Neural progenitor cell (in vitro differentiated cells): Measurements from ENCODE around the gene TBXAS1. TPM values are rescaled to one million over a fixed set of nuclear protein-coding genes. Genes with fewer than 3 reads are reported as not detected.

Source experiments
- DNase-seq: peaks from one replicate; pipeline ENCODE4 v3.0.0-alpha.2; 2016; ENCODE audit warnings: low spot score
- H2AFZ ChIP-seq: fragments of 200-600 bp; sonication (generic); replicated peaks from 2 replicates; pipeline ENCODE4 v1.6.1; 2016; ENCODE audit warnings: antibody characterized with exemption
- H3F3A ChIP-seq: fragments of 200-600 bp; sonication (generic); 2 replicates; pipeline ENCODE4 v1.6.1; 2016; ENCODE audit warnings: antibody characterized with exemption, low read depth
- H3K27ac ChIP-seq: fragments of 200-600 bp; sonication (generic); 2 replicates; pipeline ENCODE4 v1.5.1; 2016; ENCODE audit warnings: mild to moderate bottlenecking
- H3K27me3 ChIP-seq: fragments of 200-600 bp; sonication (generic); 2 replicates; pipeline ENCODE4 v1.6.1; 2016; ENCODE audit warnings: mild to moderate bottlenecking, moderate library complexity
- H3K36me3 ChIP-seq: fragments of 200-600 bp; sonication (generic); 2 replicates; pipeline ENCODE4 v1.5.1; 2016
- H3K4me1 ChIP-seq: fragments of 200-600 bp; sonication (generic); 2 replicates; pipeline ENCODE4 v1.6.1; 2016; ENCODE audit warnings: mixed run types
- H3K4me2 ChIP-seq: fragments of 200-600 bp; sonication (generic); 2 replicates; pipeline ENCODE4 v1.6.1; 2016
- H3K4me3 ChIP-seq: fragments of 200-600 bp; sonication (generic); 2 replicates; pipeline ENCODE4 v1.5.1; 2016
- H3K79me2 ChIP-seq: fragments of 200-600 bp; sonication (generic); 2 replicates; pipeline ENCODE4 v1.6.1; 2016; ENCODE audit warnings: low read depth
- H3K9ac ChIP-seq: fragments of 200-600 bp; sonication (generic); 2 replicates; pipeline ENCODE4 v1.6.1; 2016
- H3K9me3 ChIP-seq: fragments of 200-600 bp; sonication (generic); 2 replicates; pipeline ENCODE4 v1.5.1; 2016; ENCODE audit warnings: low read depth
- H4K20me1 ChIP-seq: fragments of 200-600 bp; sonication (generic); 2 replicates; pipeline ENCODE4 v1.6.1; 2016; ENCODE audit warnings: low read depth
- H3K27ac Mint-ChIP-seq: 3 replicates; pipeline ENCODE4 v1.8.0; 2021; ENCODE audit warnings: mixed read lengths
- H3K27me3 Mint-ChIP-seq: 2 replicates; pipeline ENCODE4 v1.8.0; 2022; ENCODE audit warnings: low read depth, mild to moderate bottlenecking, inconsistent platforms, moderate library complexity, mixed read lengths; ENCODE audit not compliant: insufficient read depth
- H3K36me3 Mint-ChIP-seq: 3 replicates; pipeline ENCODE4 v1.8.0; 2021; ENCODE audit warnings: mixed read lengths
- H3K4me1 Mint-ChIP-seq: 3 replicates; pipeline ENCODE4 v1.8.0; 2021; ENCODE audit warnings: mixed read lengths
- H3K4me3 Mint-ChIP-seq: 3 replicates; pipeline ENCODE4 v1.8.0; 2021; ENCODE audit warnings: mild to moderate bottlenecking, moderate library complexity, mixed read lengths
- H3K9me3 Mint-ChIP-seq: 3 replicates; pipeline ENCODE4 v1.8.0; 2020; ENCODE audit warnings: mixed read lengths
- CTCF ChIP-seq: fragments of 200-600 bp; sonication (generic); IDR thresholded peaks from 2 replicates; pipeline ENCODE4 v1.5.1; 2017; ENCODE audit warnings: antibody characterized with exemption, mild to moderate bottlenecking
- EZH2 ChIP-seq: fragments of 200-600 bp; sonication (generic); IDR thresholded peaks from 2 replicates; pipeline ENCODE4 v1.6.1; 2017; ENCODE audit warnings: antibody characterized with exemption, mild to moderate bottlenecking, moderate library complexity
- EZH2phosphoT487 ChIP-seq: fragments of 200-600 bp; sonication (generic); IDR thresholded peaks from 2 replicates; pipeline ENCODE4 v1.6.1; 2017; ENCODE audit warnings: antibody characterized with exemption
- total RNA-seq: library from RNA; depleted of rRNA; stranded (reverse); fragments of >200 nt; gene quantifications from 2 replicates; pipeline ENCODE4 v1.2.3, GENCODE V29; 2015; ENCODE audit warnings: low replicate concordance

TBXAS1 gene
- total RNA-seq, 1 donor from 2014 or later: not detected

GRCh38 chr7:139991269-139991666 is 162.2 kb downstream of the TBXAS1 start:
- H3K27ac Mint-ChIP-seq: no peak overlapping the region
- no peak for TF ChIP-seq EZH2
- Histone ChIP-seq H3K79me2 (no peaks in the 10 kb centered on the region), H3K36me3 (no peaks in the 10 kb centered on the region), H3K27ac (no peak overlapping the region), H3K27me3 (no peaks in the 10 kb centered on the region), H3K4me2 (no peak overlapping the region), H3K4me1 (peaks cover 13% of the 10 kb centered on the region), H3K4me3 (no peak overlapping the region), H4K20me1 (no peaks in the 10 kb centered on the region), H2AFZ (no peak overlapping the region), H3K9me3 (no peaks in the 10 kb centered on the region), H3K9ac (no peak overlapping the region), H3F3A (no peaks in the 10 kb centered on the region)
- DNase-seq: no peak
- H3K9me3 Mint-ChIP-seq: no peaks in the 10 kb centered on the region
- peaks cover 7% of the 10 kb centered on the region for H3K27me3 Mint-ChIP-seq
- peaks cover 28% of the 10 kb centered on the region for H3K4me1 Mint-ChIP-seq
- H3K36me3 Mint-ChIP-seq: no peaks in the 10 kb centered on the region
- H3K4me3 Mint-ChIP-seq: no peak overlapping the region

- no peak for TF ChIP-seq EZH2
- no peak for TF ChIP-seq CTCF
- no peak for TF ChIP-seq EZH2phosphoT487
- no peaks in the 10 kb centered on the region for H3K9me3 ChIP-seq
- no peak overlapping the region for H3K27ac Mint-ChIP-seq
Measured at GRCh38 chr7:139991911-139992310, 162.8 kb downstream of the TBXAS1 start.

GRCh38 chr7:139992353-139993044 is 163.4 kb downstream of the TBXAS1 start:
- H3K27ac ChIP-seq: no peak overlapping the region

More at GRCh38 chr7:139991911-139992310, 162.8 kb downstream of the TBXAS1 start:
- Histone ChIP-seq H3F3A (no peaks in the 10 kb centered on the region), H3K79me2 (no peaks in the 10 kb centered on the region), H3K27me3 (no peaks in the 10 kb centered on the region), H3K4me1 (peaks cover 16% of the 10 kb centered on the region), H4K20me1 (no peaks in the 10 kb centered on the region), H3K9ac (no peak overlapping the region), H3K4me3 (no peak overlapping the region), H3K27ac (no peak overlapping the region), H3K4me2 (no peak overlapping the region), H3K36me3 (no peaks in the 10 kb centered on the region), H2AFZ (no peak overlapping the region)
- Mint-ChIP-seq H3K9me3 (no peaks in the 10 kb centered on the region), H3K36me3 (no peaks in the 10 kb centered on the region), H3K4me1 (peaks cover 33% of the 10 kb centered on the region), H3K4me3 (no peak overlapping the region), H3K27me3 (peaks cover 9% of the 10 kb centered on the region)
- DNase-seq: no peak

More at GRCh38 chr7:139992353-139993044, 163.4 kb downstream of the TBXAS1 start:
- Mint-ChIP-seq H3K27ac (no peak overlapping the region), H3K27me3 (peaks cover 9% of the 10 kb centered on the region), H3K4me3 (no peak overlapping the region), H3K4me1 (peaks cover 34% of the 10 kb centered on the region), H3K9me3 (no peaks in the 10 kb centered on the region), H3K36me3 (no peaks in the 10 kb centered on the region)
- Histone ChIP-seq H3K4me1 (peaks cover 16% of the 10 kb centered on the region), H3K9ac (no peak overlapping the region), H3F3A (no peaks in the 10 kb centered on the region), H3K4me3 (no peak overlapping the region), H3K4me2 (no peak overlapping the region), H4K20me1 (no peaks in the 10 kb centered on the region), H3K36me3 (no peaks in the 10 kb centered on the region), H2AFZ (no peak overlapping the region), H3K79me2 (no peaks in the 10 kb centered on the region), H3K27me3 (no peaks in the 10 kb centered on the region), H3K9me3 (no peaks in the 10 kb centered on the region)
- no peak for DNase-seq
- TF ChIP-seq EZH2 (no peak), EZH2phosphoT487 (no peak), CTCF (no peak)
